ENCODE measurements around the gene CXorf51A.
"Not testable (repeated sequence)": the region's sequence is repeated elsewhere in the genome, so short reads cannot be mapped to it uniquely, and the experiment has no call there.

Gene CXorf51A

GRCh38 chrX:146814644-146815043 is at the start of gene CXorf51A:
CXorf51A (minus strand) TSS chrX:146814744; CDS start chrX:146814723, 21 bp downstream.
- not testable (repeated sequence) for DNase-seq (ENCODE audit: low spot score)

GRCh38 chrX:146863566-146863965 is 49.0 kb upstream of the CXorf51A start:
- DNase-seq (ENCODE audit: low spot score): no peak

DNA sequence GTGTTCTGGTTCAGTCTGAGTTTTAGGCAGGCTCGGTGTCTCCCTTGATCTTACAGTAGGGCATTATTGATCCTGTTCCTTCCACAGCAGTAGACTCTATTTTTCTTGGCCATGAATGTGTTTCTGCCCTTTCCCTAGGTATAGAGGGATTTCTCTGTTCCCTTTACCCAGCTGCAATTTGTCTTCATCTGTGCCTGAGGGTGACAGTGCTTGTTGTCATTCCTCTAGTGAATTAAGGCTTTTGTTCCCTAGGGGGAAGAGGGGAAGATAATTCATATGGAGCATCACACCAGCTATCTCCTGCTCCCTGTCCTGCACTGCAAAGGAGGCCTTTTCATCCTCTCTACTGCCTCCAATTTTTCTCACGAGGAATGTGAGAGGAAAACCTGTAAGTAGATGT is 39.7 kb upstream of the CXorf51A start:
- no peak for DNase-seq (ENCODE audit: low spot score)

- no peak for DNase-seq (ENCODE audit: low spot score)
Measured at GRCh38 chrX:146831994-146832393, 17.4 kb upstream of the CXorf51A start.

DNA sequence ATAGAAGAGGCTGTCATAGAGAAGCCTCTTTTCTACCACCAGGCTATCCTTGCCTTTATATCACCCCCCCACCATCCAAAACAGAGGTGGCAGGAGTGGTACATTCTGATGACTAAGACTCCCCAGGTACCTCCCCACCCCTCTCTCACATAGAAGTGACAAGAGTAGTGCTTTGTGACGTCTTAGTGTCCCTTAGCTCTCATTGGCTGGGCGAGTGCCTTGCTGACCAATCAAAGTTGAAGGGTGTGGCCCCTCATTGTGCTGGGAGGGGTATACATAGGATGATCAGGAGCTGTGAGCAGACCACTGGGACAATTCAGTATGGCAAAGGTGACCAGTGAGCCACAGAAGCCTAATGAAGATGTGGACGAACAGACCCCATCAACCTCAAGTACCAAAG is 5.1 kb downstream of the CXorf51A start, which contains the start of gene CXorf51B:
TSS of gene CXorf51B (plus strand) at position 301 of the 400 bp plus-strand sequence. CDS start at position 322, 21 bp downstream.
- DNase-seq (ENCODE audit: low spot score): not testable (repeated sequence)
